Fibroblast of lung (primary cell): Measurements from ENCODE around the gene NUP133. TPM values are rescaled to one million over a fixed set of nuclear protein-coding genes. Genes with fewer than 3 reads are reported as not detected.

Source experiments
- DNase-seq, 2 donors: peaks; one replicate each; pipeline versions ENCODE4 v3.0.0 to v3.0.0-alpha.2; 2010; ENCODE audit warnings: low read depth in 2 of 2
- H2AFZ ChIP-seq: 2 replicates; pipeline ENCODE4 v1.5.1; 2012; ENCODE audit warnings: low read length, control low read depth, inconsistent platforms
- H3K27ac ChIP-seq: 2 replicates; pipeline ENCODE4 v1.5.1; 2011; ENCODE audit warnings: low read length, control low read depth; ENCODE audit not compliant: insufficient read depth
- H3K27me3 ChIP-seq: 2 replicates; pipeline ENCODE4 v1.5.1; 2011; ENCODE audit warnings: mild to moderate bottlenecking, low read length; ENCODE audit not compliant: control insufficient read depth, insufficient read depth
- H3K36me3 ChIP-seq: 2 replicates; pipeline ENCODE4 v1.5.1; 2011; ENCODE audit warnings: low read length; ENCODE audit not compliant: control insufficient read depth, insufficient read depth
- H3K4me1 ChIP-seq: 2 replicates; pipeline ENCODE4 v1.5.1; 2011; ENCODE audit warnings: low read length; ENCODE audit not compliant: control insufficient read depth, insufficient read depth; ENCODE audit errors: extremely low read depth
- H3K4me2 ChIP-seq: 2 replicates; pipeline ENCODE4 v1.5.1; 2011; ENCODE audit warnings: low read length, control low read depth; ENCODE audit not compliant: insufficient read depth; ENCODE audit errors: extremely low read depth
- H3K4me3 ChIP-seq, 4 experiments: fragments of 200-600 bp in 1 of 4; sonication (generic) in 1 of 4; replicated peaks in 1 of 4; 2 replicates each; pipeline ENCODE4 v1.5.1; 2011 to 2016; ENCODE audit warnings: low read length in 4 of 4, low read depth in 3 of 4, mild to moderate bottlenecking in 3 of 4, control low read depth in 2 of 4, inconsistent platforms in 1 of 4, mixed read lengths in 1 of 4; ENCODE audit not compliant: insufficient read depth in 1 of 4; ENCODE audit errors: control extremely low read depth in 1 of 4
- H3K79me2 ChIP-seq: 2 replicates; pipeline ENCODE4 v1.5.1; 2012; ENCODE audit warnings: mild to moderate bottlenecking, low read length, inconsistent platforms; ENCODE audit not compliant: control insufficient read depth, insufficient read depth
- H3K9ac ChIP-seq: 2 replicates; pipeline ENCODE4 v1.5.1; 2011; ENCODE audit warnings: mild to moderate bottlenecking, low read length, control low read depth; ENCODE audit not compliant: insufficient read depth
- H3K9me3 ChIP-seq: 2 replicates; pipeline ENCODE4 v1.5.1; 2012; ENCODE audit warnings: low read depth, low read length; ENCODE audit not compliant: control insufficient read depth, insufficient read depth
- H4K20me1 ChIP-seq: 2 replicates; pipeline ENCODE4 v1.5.1; 2011; ENCODE audit warnings: low read length; ENCODE audit not compliant: control insufficient read depth, insufficient read depth; ENCODE audit errors: extremely low read depth
- CTCF ChIP-seq, 2 donors: IDR thresholded peaks in 1 of 2; conservative IDR thresholded peaks in 1 of 2; 1 replicate in 1 of 2; 2 replicates in 1 of 2; pipeline ENCODE4 v1.5.1; 2011 to 2012; ENCODE audit warnings: low read length in 2 of 2, control low read depth in 1 of 2, inconsistent platforms in 1 of 2, low read depth in 1 of 2, mild to moderate bottlenecking in 1 of 2
- EZH2 ChIP-seq: IDR thresholded peaks from 2 replicates; pipeline ENCODE4 v1.5.1; 2012; ENCODE audit warnings: low read length, control low read depth, mild to moderate bottlenecking; ENCODE audit errors: missing control alignments
- polyA plus RNA-seq, 2 donors: library from polyadenylated mRNA; depleted of rRNA in 1 of 2; stranded (reverse) in 1 of 2; unstranded in 1 of 2; fragments of >200 nt; gene quantifications; 2 replicates each; pipeline ENCODE4 v1.2.1, GENCODE V29; 2011 to 2012; ENCODE audit warnings: missing spikeins in 1 of 2
- total RNA-seq: library from RNA; depleted of rRNA; stranded (reverse); fragments of >200 nt; gene quantifications from 2 replicates; pipeline ENCODE4 v1.2.1, GENCODE V29; 2014

The NUP133 gene
- total and polyA plus RNA-seq, 2 donors (not counting 1 experiment from before 2014, with no cell fraction given) = 20.8 to 31.9 TPM

GRCh38 chr1:229485318-229485717, 22.8 kb downstream of the NUP133 start:
- no peak overlapping the region for H3K4me3 ChIP-seq
- TF ChIP-seq EZH2 = no peak
- TF ChIP-seq CTCF (conservative IDR thresholded peaks at IDR 0.05 in 1 of 2, IDR thresholded peaks at IDR 0.05 in 1 of 2; ENCODE audit: low read depth in 1 of 2, low read length in 2 of 2) = no peak
- H3K36me3 ChIP-seq = peaks cover 5% of the 10 kb centered on the region

GRCh38 chr1:229482511-229482910, 25.6 kb downstream of the NUP133 start:
- H3K27ac ChIP-seq = no peak overlapping the region
- H3K27me3 ChIP-seq = no peaks in the 10 kb centered on the region
- no peak overlapping the region for H3K4me3 ChIP-seq
- no peak overlapping the region for H2AFZ ChIP-seq
- H3K4me1 ChIP-seq = no peaks in the 10 kb centered on the region
- TF ChIP-seq EZH2 = no peak
- TF ChIP-seq CTCF (conservative IDR thresholded peaks at IDR 0.05 in 1 of 2, IDR thresholded peaks at IDR 0.05 in 1 of 2; ENCODE audit: low read depth in 1 of 2, low read length in 2 of 2) = no peak
- H3K4me2 ChIP-seq = no peak overlapping the region
- H3K36me3 ChIP-seq = no peaks in the 10 kb centered on the region
- H3K79me2 ChIP-seq = no peaks in the 10 kb centered on the region
- no peaks in the 10 kb centered on the region for H4K20me1 ChIP-seq
- no peaks in the 10 kb centered on the region for H3K9me3 ChIP-seq
- H3K9ac ChIP-seq = no peak overlapping the region
- no peak for DNase-seq

More at GRCh38 chr1:229485318-229485717, 22.8 kb downstream of the NUP133 start:
- Histone ChIP-seq H3K4me1 (no peaks in the 10 kb centered on the region), H2AFZ (no peak overlapping the region), H3K27me3 (no peaks in the 10 kb centered on the region), H3K79me2 (no peaks in the 10 kb centered on the region), H3K9me3 (no peaks in the 10 kb centered on the region), H3K27ac (no peak overlapping the region), H3K9ac (no peak overlapping the region), H3K4me2 (no peak overlapping the region), H4K20me1 (no peaks in the 10 kb centered on the region)
- DNase-seq = no peak

- H3K4me2 ChIP-seq = no peak overlapping the region
- H3K4me1 ChIP-seq = no peaks in the 10 kb centered on the region
- no peak for TF ChIP-seq CTCF (conservative IDR thresholded peaks at IDR 0.05 in 1 of 2, IDR thresholded peaks at IDR 0.05 in 1 of 2; ENCODE audit: low read depth in 1 of 2, low read length in 2 of 2)
- TF ChIP-seq EZH2 = no peak
- H4K20me1 ChIP-seq = no peaks in the 10 kb centered on the region
- no peaks in the 10 kb centered on the region for H3K27me3 ChIP-seq
- no peaks in the 10 kb centered on the region for H3K36me3 ChIP-seq
- no peak overlapping the region for H3K4me3 ChIP-seq
- DNase-seq = no peak
- no peak overlapping the region for H3K9ac ChIP-seq
- no peaks in the 10 kb centered on the region for H3K9me3 ChIP-seq
- H2AFZ ChIP-seq = no peak overlapping the region
- no peak overlapping the region for H3K27ac ChIP-seq
- H3K79me2 ChIP-seq = no peaks in the 10 kb centered on the region
These were observed 27.6 kb downstream of the NUP133 start for GRCh38 chr1:229480495-229480894.
